ENCODE data around the gene ANKRD6.

ANKRD6 gene

DNA sequence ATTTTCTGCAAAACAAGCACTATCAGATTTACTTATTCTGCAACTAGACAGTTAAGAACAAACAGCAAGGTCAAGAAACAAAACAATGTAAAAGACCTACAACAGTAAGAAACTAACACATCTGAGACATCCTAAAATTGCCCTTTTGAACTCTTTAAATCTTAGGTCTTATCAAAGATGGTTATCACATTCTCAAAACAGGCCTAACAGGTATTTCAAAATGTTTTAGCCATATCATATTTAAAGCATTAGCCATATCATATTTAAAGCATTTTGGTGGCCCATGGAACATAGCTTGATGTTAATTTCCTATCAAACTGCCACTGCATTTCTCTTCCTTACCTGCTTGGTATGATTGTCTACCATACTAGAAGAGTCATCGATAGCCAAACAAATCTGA lies 216.7 kb downstream of the ANKRD6 start:
- no peak for TF ChIP-seq NFRKB (IDR thresholded peaks at IDR 0.05)
- no peak for TF ChIP-seq HDGF (IDR thresholded peaks at IDR 0.05; ENCODE audit: borderline replicate concordance)
- TF ChIP-seq ARNT (IDR thresholded peaks at IDR 0.05), result no peak
- TF ChIP-seq, protein P1, sequence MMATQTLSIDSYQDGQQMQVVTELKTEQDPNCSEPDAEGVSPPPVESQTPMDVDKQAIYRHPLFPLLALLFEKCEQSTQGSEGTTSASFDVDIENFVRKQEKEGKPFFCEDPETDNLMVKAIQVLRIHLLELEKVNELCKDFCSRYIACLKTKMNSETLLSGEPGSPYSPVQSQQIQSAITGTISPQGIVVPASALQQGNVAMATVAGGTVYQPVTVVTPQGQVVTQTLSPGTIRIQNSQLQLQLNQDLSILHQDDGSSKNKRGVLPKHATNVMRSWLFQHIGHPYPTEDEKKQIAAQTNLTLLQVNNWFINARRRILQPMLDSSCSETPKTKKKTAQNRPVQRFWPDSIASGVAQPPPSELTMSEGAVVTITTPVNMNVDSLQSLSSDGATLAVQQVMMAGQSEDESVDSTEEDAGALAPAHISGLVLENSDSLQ (IDR thresholded peaks at IDR 0.05), result no peak
- TF ChIP-seq ELF4 (IDR thresholded peaks at IDR 0.05), result no peak
- TF ChIP-seq ZNF384 (IDR thresholded peaks at IDR 0.05), result no peak
- no peak for TF ChIP-seq TARDBP (IDR thresholded peaks at IDR 0.05)
- no peak for TF ChIP-seq FOXM1 (IDR thresholded peaks at IDR 0.05; ENCODE audit: borderline replicate concordance)
- no peak for TF ChIP-seq L3MBTL2 (conservative IDR thresholded peaks at IDR 0.05)
- no peak for TF ChIP-seq SUZ12 (IDR thresholded peaks at IDR 0.05)
- no peak for TF ChIP-seq SP1 (IDR thresholded peaks at IDR 0.05)
- no peak for TF ChIP-seq LEF1 (IDR thresholded peaks at IDR 0.05; ENCODE audit: borderline replicate concordance)
- no peak for TF ChIP-seq FOXK2 (IDR thresholded peaks at IDR 0.05)
- TF ChIP-seq CTBP1 (IDR thresholded peaks at IDR 0.05; ENCODE audit: borderline replicate concordance), result no peak
- TF ChIP-seq FOXA1 (IDR thresholded peaks at IDR 0.05), result no peak
- no peak for TF ChIP-seq BHLHE40 (IDR thresholded peaks at IDR 0.05; ENCODE audit: borderline replicate concordance)
- ChIA-PET CTCF (no interaction called here), POLR2A (interaction anchor here (1.8 kb wide), 1 partner anchor 11 kb away, joined by 7 read pairs; the partner anchor contains the start of gene LYRM2)
- no peak for DNase-seq (ENCODE audit: extremely low spot score)

DNA sequence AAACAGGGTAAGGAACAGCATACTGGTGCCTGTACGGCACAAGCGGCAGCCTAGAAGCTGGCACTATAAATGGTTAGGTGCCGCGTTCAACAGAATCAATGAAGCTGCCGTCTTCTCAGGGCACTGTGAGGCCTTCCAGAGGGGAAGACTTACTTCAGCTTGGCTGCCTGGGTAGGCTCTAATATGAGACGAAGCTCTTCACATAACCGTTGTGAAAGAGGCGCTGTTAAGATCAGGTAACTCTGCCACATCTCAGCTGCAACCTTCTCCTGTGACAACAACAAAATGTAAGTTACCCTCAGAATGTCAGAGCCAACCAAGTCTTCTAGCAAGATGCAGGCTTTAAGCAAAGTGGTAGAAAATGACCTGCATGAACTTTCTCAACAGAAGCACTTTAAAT lies 217.6 kb downstream of the ANKRD6 start:
- no peak for DNase-seq (ENCODE audit: extremely low spot score)
- CTCF ChIA-PET, result no interaction called here
- POLR2A ChIA-PET, result interaction anchor here (1.8 kb wide), 1 partner anchor 12 kb away, joined by 7 read pairs; the partner anchor contains the start of gene LYRM2
- TF ChIP-seq FOXK2 (IDR thresholded peaks at IDR 0.05) (no peak), FOXM1 (IDR thresholded peaks at IDR 0.05; ENCODE audit: borderline replicate concordance) (no peak), FOXA1 (IDR thresholded peaks at IDR 0.05) (no peak), SP1 (IDR thresholded peaks at IDR 0.05) (no peak), BHLHE40 (IDR thresholded peaks at IDR 0.05; ENCODE audit: borderline replicate concordance) (no peak), ZNF384 (IDR thresholded peaks at IDR 0.05) (no peak), SUZ12 (IDR thresholded peaks at IDR 0.05) (no peak), TARDBP (IDR thresholded peaks at IDR 0.05) (no peak)

DNA sequence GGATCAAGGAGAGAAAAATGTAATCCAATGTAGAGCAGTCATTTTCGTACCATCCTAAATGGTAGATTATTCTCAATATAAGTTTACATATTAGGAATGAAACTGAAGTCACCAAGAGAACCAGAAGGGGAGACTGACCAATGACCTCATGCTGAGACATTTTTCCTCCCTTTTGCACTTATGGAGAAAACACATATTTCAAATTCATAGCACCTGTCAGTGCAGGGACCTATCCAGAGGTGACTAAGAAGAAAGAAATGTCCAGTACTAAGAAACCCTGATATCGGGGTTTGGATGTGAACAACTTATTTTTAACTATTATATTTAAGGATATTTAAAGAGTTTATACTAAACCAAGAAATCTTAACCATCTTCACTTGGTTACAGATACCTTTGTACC lies 222.2 kb downstream of the ANKRD6 start:
- TF ChIP-seq FOXK2 (IDR thresholded peaks at IDR 0.05), result no peak
- POLR2A ChIA-PET, result no interaction called here
- DNase-seq (ENCODE audit: extremely low spot score), result no peak
- CTCF ChIA-PET, result interaction anchor here (0.6 kb wide), 1 partner anchor 14 kb away, joined by 6 read pairs; no protein-coding TSS in a partner anchor

DNA sequence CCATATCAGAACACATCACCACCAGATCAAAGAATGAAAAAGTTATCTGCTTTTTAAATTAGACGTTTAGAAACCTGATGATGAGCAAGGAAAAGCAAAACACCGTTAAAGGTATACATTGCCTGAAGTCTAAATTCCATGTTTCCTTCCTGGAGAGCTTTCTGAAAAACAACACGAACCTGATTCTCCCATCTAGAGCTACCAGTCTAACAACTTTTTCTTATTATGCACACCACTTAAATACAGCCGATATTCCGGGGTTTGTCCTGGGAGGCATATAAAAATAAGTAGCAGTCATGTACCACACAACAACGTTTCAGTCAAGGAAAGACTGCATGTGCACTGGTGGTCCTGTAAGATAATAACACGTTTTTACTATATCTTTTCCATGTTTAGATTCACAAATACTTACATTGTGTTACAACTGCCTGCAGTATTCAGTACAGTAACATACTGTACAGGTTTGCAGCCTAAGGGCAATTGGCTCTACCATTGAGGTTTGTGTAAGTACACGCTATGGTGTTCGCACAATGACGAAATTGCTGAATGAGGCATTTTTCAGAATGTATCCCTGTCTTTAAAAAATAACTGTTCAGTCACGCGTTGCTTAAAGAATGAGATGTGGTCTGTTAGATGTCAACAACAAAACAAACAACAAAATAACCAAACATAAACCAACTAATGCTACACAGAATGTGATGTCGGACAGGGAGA lies 224.7 kb downstream of the ANKRD6 start:
- no peak for DNase-seq (ENCODE audit: extremely low spot score)
- POLR2A ChIA-PET, result no interaction called here
- no peak for TF ChIP-seq NFRKB (IDR thresholded peaks at IDR 0.05)
- no peak for TF ChIP-seq L3MBTL2 (conservative IDR thresholded peaks at IDR 0.05)
- TF ChIP-seq ZNF384 (IDR thresholded peaks at IDR 0.05), result no peak
- TF ChIP-seq CTBP1 (IDR thresholded peaks at IDR 0.05; ENCODE audit: borderline replicate concordance), result no peak
- TF ChIP-seq ARNT (IDR thresholded peaks at IDR 0.05), result no peak
- no peak for TF ChIP-seq FOXK2 (IDR thresholded peaks at IDR 0.05)
- TF ChIP-seq ELF4 (IDR thresholded peaks at IDR 0.05), result no peak
- no peak for TF ChIP-seq FOXM1 (IDR thresholded peaks at IDR 0.05; ENCODE audit: borderline replicate concordance)
- TF ChIP-seq BHLHE40 (IDR thresholded peaks at IDR 0.05; ENCODE audit: borderline replicate concordance), result no peak
- no peak for TF ChIP-seq FOXA1 (IDR thresholded peaks at IDR 0.05)
- TF ChIP-seq TARDBP (IDR thresholded peaks at IDR 0.05), result no peak
- TF ChIP-seq HDGF (IDR thresholded peaks at IDR 0.05; ENCODE audit: borderline replicate concordance), result no peak
- TF ChIP-seq, protein P1 (IDR thresholded peaks at IDR 0.05), result no peak
- CTCF ChIA-PET, result no interaction called here

DNA sequence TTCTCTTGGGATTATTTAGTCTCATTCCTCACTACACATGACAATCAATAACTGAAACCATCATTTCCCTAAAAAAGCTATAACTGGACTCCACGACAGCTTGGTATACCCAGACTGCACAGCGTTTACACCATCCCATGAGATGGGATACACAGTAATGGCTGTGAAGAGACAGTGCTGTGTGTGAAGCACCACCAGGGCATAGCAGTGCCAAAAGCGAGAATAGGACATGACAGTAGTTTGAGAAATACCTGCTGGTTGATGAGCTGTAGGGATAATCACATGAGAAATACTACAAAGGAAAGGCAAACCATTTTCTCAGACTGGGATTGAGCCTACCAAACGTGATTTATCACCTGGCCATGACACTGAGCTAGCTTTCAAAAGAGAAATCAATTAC lies 228.0 kb downstream of the ANKRD6 start:
- CTCF ChIA-PET, result no interaction called here
- POLR2A ChIA-PET, result no interaction called here
- no peak for DNase-seq (ENCODE audit: extremely low spot score)
- TF ChIP-seq HDGF (IDR thresholded peaks at IDR 0.05; ENCODE audit: borderline replicate concordance), result no peak
- TF ChIP-seq ARNT (IDR thresholded peaks at IDR 0.05), result no peak
- TF ChIP-seq L3MBTL2 (conservative IDR thresholded peaks at IDR 0.05), result no peak
- no peak for TF ChIP-seq SP1 (IDR thresholded peaks at IDR 0.05)
- TF ChIP-seq, protein P1 (IDR thresholded peaks at IDR 0.05), result no peak
- TF ChIP-seq SUZ12 (IDR thresholded peaks at IDR 0.05), result no peak
- TF ChIP-seq ELF4 (IDR thresholded peaks at IDR 0.05), result no peak
- TF ChIP-seq CTBP1 (IDR thresholded peaks at IDR 0.05; ENCODE audit: borderline replicate concordance), result no peak
- no peak for TF ChIP-seq NFRKB (IDR thresholded peaks at IDR 0.05)
- TF ChIP-seq FOXA1 (IDR thresholded peaks at IDR 0.05), result no peak
- no peak for TF ChIP-seq BHLHE40 (IDR thresholded peaks at IDR 0.05; ENCODE audit: borderline replicate concordance)

DNA sequence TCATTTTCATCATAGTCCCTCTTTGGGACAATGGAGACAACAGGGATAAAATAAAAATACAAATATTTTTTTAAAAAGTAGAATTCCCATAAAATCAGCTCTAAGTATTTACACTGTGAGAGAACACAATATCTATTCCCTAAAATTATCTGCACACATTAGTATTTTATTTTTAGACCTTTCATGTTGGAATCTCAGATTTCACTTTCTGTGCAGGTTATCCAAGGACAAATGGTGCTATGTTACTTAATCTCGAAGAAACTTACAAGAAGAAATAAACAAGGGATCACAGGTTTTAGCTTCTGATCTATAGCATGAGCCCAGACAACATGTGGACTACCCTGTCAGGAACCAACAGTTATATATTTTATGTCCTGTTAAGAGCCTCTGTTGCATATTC lies 228.6 kb downstream of the ANKRD6 start:
- no peak for DNase-seq (ENCODE audit: extremely low spot score)
- no peak for TF ChIP-seq ZNF384 (IDR thresholded peaks at IDR 0.05)
- no peak for TF ChIP-seq CTBP1 (IDR thresholded peaks at IDR 0.05; ENCODE audit: borderline replicate concordance)
- no peak for TF ChIP-seq HDGF (IDR thresholded peaks at IDR 0.05; ENCODE audit: borderline replicate concordance)
- TF ChIP-seq LEF1 (IDR thresholded peaks at IDR 0.05; ENCODE audit: borderline replicate concordance), result no peak
- no peak for TF ChIP-seq ELF4 (IDR thresholded peaks at IDR 0.05)
- no peak for TF ChIP-seq SUZ12 (IDR thresholded peaks at IDR 0.05)
- no peak for TF ChIP-seq TARDBP (IDR thresholded peaks at IDR 0.05)
- TF ChIP-seq L3MBTL2 (conservative IDR thresholded peaks at IDR 0.05), result no peak
- no peak for TF ChIP-seq FOXK2 (IDR thresholded peaks at IDR 0.05)
- no peak for TF ChIP-seq ARNT (IDR thresholded peaks at IDR 0.05)
- TF ChIP-seq BHLHE40 (IDR thresholded peaks at IDR 0.05; ENCODE audit: borderline replicate concordance), result no peak
- TF ChIP-seq FOXA1 (IDR thresholded peaks at IDR 0.05), result no peak
- no peak for TF ChIP-seq NFRKB (IDR thresholded peaks at IDR 0.05)
- TF ChIP-seq FOXM1 (IDR thresholded peaks at IDR 0.05; ENCODE audit: borderline replicate concordance), result no peak
- TF ChIP-seq, protein P1 (IDR thresholded peaks at IDR 0.05), result no peak
- TF ChIP-seq SP1 (IDR thresholded peaks at IDR 0.05), result no peak
- ChIA-PET POLR2A (no interaction called here), CTCF (no interaction called here)
